GM21529 (cell line): ENCODE measurements around the gene THSD4.

ENCODE experiments used
- ATAC-seq: cut with Tn5 transposase; IDR thresholded peaks from one replicate; pipeline ENCODE4 v1.9.1; 2021; ENCODE audit not compliant: unreplicated experiment

The THSD4 gene

DNA sequence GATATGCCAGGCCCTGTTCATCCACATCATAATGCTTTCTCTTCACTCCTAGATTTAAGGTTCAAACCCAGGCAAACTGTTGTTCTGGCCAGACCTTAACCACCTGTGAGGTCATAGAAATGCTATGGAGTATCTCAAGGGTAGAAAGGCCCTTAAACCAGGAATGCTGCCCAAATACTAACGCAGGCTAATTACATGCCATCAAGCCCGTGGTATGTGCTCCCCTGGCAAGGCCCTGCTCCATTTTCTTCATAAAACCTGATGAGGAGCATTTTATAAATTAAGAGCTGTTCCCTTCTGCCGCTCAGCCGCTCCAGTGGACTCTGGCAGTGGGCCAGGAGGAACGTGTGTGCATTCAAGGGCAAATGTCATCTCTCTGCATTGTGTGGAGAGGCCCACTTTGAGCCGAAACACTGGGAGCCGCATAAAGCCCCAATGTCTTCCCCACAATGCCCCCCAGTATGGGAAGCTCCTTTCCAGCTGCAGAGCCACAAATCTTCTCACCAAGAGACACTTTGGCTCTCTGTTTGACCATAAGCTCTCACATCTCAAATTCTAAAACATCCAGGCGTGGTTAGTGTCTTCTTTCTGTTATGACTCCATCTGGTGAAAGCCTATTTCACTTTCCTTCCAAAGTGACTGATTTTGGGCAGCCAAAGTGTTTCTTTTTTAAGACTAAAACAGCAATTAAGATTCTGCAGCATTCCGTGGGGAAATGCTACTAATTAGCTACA is 484.3 kb downstream of the THSD4 start:
- no peak for ATAC-seq

DNA sequence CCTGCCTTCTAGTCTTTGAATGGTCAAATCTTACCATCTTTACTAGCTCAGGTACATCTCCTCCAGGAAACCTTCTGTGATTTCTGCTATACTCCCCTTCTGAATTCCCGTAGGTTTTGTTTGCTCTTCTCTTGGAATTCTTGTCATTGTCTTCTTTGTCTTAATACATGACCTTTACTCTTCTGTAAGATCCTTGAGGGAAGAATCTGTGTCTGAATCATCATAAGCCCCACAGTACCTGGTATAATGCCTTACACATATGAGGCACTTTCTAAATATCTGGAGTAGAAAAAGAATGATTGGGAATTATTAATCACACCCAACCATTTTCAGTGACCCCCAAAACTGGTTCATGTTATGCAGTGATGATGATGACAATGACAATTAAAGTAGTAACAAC is 485.0 kb downstream of the THSD4 start:
- no peak for ATAC-seq

GRCh38 chr15:71601038-71601834 is 486.0 kb downstream of the THSD4 start:
- ATAC-seq, result no peak

- ATAC-seq, result no peak
These were observed 488.1 kb downstream of the THSD4 start for GRCh38 chr15:71603379-71603778.

- ATAC-seq, result no peak
These were observed 492.1 kb downstream of the THSD4 start for GRCh38 chr15:71607383-71607782.

- ATAC-seq, result no peak
These were observed 495.7 kb downstream of the THSD4 start for GRCh38 chr15:71610728-71611552.

- no peak for ATAC-seq
These were observed 496.5 kb downstream of the THSD4 start for GRCh38 chr15:71611553-71612396.

DNA sequence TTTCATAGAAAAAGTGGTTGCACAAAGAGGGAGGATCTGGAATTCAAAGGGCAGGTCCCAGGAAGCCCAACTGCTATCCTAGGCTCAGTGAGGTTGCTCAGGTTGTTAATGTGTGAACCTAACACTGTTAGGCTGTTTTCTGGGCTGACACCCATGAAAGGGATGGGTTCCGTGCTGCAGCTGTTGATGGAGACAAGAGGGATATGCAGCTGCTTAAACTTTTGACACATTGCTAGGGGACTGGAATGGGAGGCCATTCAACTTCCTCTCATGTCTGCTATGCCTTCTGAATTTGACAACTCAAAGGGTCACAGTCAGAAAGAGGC is 497.1 kb downstream of the THSD4 start:
- ATAC-seq, result no peak

GRCh38 chr15:71612869-71613268 is 497.6 kb downstream of the THSD4 start:
- ATAC-seq, result no peak

GRCh38 chr15:71623111-71623510 is 507.8 kb downstream of the THSD4 start:
- no peak for ATAC-seq

GRCh38 chr15:71626596-71627088 is 511.4 kb downstream of the THSD4 start:
- ATAC-seq, result no peak

DNA sequence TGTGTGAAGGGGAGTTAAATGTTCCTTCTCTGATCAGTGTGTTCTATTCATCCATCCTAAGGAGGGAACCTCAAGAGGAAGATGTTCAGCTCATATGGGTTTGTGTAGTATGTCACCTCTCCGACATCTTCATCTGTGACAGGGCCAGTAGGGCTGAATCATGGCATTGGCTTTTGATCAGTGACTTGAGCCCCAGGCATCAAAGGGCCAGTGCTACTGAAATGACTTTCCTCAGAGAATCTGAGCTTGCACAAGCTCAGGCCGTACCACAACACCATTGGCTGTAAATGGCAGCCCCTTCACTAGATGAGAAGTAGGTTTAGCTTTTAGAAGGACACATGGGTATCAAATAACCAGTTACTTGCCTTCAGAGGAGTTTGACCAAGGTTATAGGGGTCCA is 511.9 kb downstream of the THSD4 start:
- ATAC-seq, result no peak

- no peak for ATAC-seq
These were observed 512.3 kb downstream of the THSD4 start for GRCh38 chr15:71627604-71628003.

DNA sequence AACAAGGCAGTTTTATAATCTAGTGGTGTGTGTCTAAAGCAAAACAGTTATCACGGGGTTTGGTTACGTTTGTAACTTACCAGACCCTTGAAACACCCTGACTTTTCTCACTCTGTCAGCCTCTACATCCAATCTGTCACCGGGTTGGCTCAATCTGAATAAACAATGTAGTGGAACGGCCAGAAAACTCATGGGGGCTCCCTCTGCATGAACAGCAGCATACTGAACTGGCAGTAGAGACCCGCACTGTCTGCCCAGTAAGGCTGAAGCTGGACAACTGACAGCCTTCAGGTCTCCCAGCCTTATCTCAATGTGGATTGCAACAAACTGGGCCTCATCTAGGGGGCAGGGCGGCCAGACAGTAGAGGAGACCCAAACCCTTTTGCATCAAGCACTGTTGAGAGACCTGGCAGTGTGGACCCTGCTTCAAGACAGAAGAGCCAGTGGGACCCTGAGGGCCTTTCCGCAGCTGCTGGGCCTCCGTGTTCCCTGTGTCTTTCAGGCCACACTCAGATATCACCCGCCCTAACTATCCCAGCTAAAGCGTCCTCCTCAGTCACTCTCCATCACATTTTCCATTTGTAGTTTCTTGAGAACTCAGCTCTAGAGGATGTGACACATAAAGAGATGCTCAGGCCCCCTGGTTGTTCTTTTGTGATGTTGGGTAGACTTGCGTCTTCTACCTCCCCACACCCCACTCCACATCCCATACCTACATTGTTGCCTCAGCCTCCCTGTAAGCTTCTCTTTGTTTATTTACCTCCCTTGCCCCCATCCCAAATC is 513.9 kb downstream of the THSD4 start:
- no peak for ATAC-seq

DNA sequence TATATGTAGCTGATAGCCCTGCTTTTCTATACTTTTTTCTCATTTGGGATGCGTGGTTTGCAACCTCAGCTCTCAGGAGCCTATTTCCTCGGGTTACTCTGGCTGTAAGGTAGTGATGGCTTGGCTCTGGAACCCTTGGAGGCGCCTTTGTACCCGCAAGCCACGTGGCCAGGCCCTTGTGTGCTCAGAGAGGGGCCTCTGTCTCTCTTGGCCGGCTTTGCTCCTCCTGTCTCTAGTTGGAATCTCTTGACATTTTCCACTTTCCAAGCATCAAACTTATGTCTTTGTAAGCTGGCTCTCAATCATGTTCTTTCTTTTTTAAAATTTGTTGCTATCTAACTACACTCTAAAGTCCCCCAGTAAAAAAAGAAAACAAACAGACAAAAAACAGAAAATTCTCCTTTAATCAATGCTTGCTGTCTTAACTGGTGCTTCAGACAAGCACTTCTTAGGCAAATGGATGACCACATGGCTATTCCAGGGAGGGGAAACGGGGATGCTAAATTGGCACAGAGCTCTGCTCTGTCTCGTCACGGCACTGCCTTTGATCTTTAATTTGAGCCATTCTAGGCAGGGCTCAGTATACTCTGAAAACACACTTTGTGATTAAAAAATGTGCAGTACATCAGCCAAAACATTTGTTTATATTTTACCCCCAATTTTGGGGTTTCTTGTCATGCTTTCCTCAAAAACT is 514.7 kb downstream of the THSD4 start:
- ATAC-seq, result no peak

DNA sequence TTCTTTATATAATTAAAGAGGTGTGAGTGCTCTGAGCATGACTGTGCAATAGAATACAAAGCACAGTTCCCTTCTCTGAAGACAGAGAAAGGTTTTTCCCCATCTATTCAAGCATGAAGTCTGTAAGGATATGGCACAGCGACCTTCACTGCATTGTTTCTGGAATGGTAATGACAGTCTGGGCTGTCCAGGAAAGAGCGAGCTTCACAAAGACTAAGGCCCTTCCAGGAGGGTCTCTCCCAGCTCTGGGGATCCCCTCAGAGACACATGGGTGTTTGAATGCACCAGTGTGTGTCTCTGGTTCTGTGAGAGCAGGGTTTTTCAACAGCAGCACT is 515.2 kb downstream of the THSD4 start:
- no peak for ATAC-seq

DNA sequence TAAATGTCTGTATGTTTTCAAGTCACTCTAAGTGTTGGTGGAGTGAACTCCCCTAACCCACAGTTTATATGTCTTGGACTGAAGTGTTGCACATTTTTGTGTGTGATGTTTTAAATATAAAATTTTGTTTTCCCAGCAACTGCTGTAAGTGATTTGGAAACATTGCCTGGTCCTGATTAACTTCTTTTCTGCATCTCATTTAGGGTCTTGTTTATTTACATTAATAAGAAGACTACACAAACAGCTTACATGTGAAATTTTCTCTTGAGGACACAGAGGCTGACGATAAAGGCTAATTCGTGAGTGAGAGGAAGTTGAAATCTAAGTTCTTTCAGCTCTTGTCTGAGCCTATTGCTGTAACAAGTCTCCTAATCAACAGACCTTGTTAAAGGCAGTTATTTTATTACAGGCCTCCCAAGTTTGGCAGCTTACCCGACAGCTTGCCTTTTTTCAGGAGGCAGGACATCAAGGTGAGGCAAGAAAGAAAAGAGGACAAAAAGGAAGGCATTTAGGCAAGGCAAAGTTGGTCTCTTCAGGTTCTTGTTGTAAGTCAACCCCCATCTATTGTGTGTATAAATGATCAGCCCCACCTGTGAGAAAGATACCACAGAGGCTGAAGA is 517.4 kb downstream of the THSD4 start:
- ATAC-seq, result no peak

DNA sequence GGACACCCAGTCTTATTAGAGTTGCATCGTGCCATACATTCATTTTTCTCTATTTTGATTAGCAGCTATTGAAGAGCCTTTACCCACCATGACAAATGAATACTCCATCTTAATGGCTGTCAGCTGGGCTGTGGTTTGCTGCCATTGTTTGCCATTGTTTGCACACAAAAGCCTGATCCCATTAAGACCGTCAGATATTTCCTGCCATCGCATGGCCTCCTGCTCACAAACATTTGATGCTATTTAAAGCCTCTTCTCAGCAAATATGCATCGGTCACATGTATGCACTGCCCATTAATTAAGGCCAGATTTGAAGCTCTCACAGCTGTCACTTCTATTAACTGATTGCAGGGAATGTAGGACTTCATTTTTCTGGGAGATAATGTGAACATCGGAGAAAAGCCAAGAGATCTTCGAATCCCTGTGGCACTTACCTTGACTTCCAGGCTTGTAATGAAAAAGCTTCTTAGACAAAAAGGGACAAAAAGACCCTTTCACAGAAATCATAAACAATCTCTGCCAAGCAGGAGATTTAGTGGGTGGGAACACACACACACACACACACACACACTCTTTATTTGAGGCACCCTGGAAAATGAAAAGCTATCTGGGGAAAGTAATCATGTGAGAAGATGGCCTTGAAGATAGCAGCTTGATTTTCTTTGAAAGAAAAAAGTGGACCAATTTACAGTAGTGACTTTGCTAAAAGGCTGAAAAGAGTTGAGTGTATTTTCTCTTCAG is 519.7 kb downstream of the THSD4 start:
- ATAC-seq, result no peak
